SK-N-SH (cell line): ENCODE measurements around the gene SCAMP2. TPM values are rescaled to one million over a fixed set of nuclear protein-coding genes. Genes with fewer than 3 reads are reported as not detected.

Source experiments
- CTCF ChIA-PET: fragments of 300-600, 350-600 bp; formaldehyde crosslinking; extraction: SDS; loops from one replicate; lab custom pipeline; 2021; lab: Yijun Ruan, JAX
- POLR2A ChIA-PET: fragments of 350-600 bp; sonication (Branson Sonifier 250); formaldehyde crosslinking; extraction: SDS; loops from one replicate; lab custom pipeline; 2020; ENCODE audit warnings: antibody characterized with exemption, inconsistent platforms; lab: Yijun Ruan, JAX
- DNase-seq: peaks from one replicate; pipeline ENCODE4 v3.0.0; 2012
- H2AFZ ChIP-seq: fragments of 200-600 bp; sonication (generic); 2 replicates; pipeline ENCODE4 v1.8.1; 2016; ENCODE audit warnings: antibody characterized with exemption, mild to moderate bottlenecking, low read depth
- H3F3A ChIP-seq: fragments of 200-600 bp; sonication (generic); replicated peaks from 2 replicates; pipeline ENCODE3; 2016; ENCODE audit warnings: antibody characterized with exemption, mild to moderate bottlenecking; ENCODE audit not compliant: insufficient read depth
- H3K27ac ChIP-seq, 2 experiments: fragments of 200-500 bp in 1 of 2; fragments of 200-600 bp in 1 of 2; sonication (Bioruptor generic) in 1 of 2; sonication (generic), shearing (Covaris generic) in 1 of 2; 2 replicates each; pipeline versions ENCODE4 v1.5.1 to v1.6.1; 2014 to 2016; ENCODE audit warnings: low read depth in 2 of 2, inconsistent platforms in 1 of 2, low read length in 1 of 2, mild to moderate bottlenecking in 1 of 2, mixed read lengths in 1 of 2
- H3K27me3 ChIP-seq: fragments of 200-600 bp; sonication (generic), shearing (Covaris generic); 2 replicates; pipeline ENCODE4 v1.6.1; 2016; ENCODE audit warnings: mixed run types; ENCODE audit not compliant: insufficient read depth
- H3K36me3 ChIP-seq, 2 experiments: fragments of 200-500 bp in 1 of 2; fragments of 200-600 bp in 1 of 2; sonication (Bioruptor generic) in 1 of 2; sonication (generic) in 1 of 2; replicated peaks in 1 of 2; 2 replicates each; pipeline versions ENCODE3 to v1.5.1; 2014 to 2016; ENCODE audit warnings: low read length in 1 of 2, mild to moderate bottlenecking in 1 of 2; ENCODE audit not compliant: insufficient read depth in 2 of 2, control insufficient read depth in 1 of 2
- H3K4me1 ChIP-seq, 2 experiments: fragments of 200-500 bp in 1 of 2; fragments of 200-600 bp in 1 of 2; sonication (Bioruptor generic) in 1 of 2; sonication (generic), shearing (Covaris generic) in 1 of 2; 2 replicates each; pipeline versions ENCODE4 v1.5.1 to v1.6.1; 2014 to 2016; ENCODE audit warnings: low read depth in 1 of 2, low read length in 1 of 2, mixed run types in 1 of 2; ENCODE audit not compliant: insufficient read depth in 2 of 2, control insufficient read depth in 1 of 2
- H3K4me2 ChIP-seq: fragments of 200-600 bp; sonication (generic), shearing (Covaris generic); 2 replicates; pipeline ENCODE4 v1.6.1; 2017; ENCODE audit warnings: mixed run types
- H3K4me3 ChIP-seq, 2 experiments: fragments of 200-500 bp in 1 of 2; fragments of 200-600 bp in 1 of 2; sonication (Bioruptor generic) in 1 of 2; sonication (generic), shearing (Covaris generic) in 1 of 2; 2 replicates each; pipeline versions ENCODE4 v1.5.1 to v1.8.1; 2014 to 2016; ENCODE audit warnings: low read depth in 2 of 2, inconsistent platforms in 1 of 2, low read length in 1 of 2, mild to moderate bottlenecking in 1 of 2, mixed read lengths in 1 of 2, moderate library complexity in 1 of 2
- H3K79me2 ChIP-seq: fragments of 200-600 bp; sonication (generic); 2 replicates; pipeline ENCODE4 v1.8.1; 2017; ENCODE audit warnings: mild to moderate bottlenecking; ENCODE audit not compliant: insufficient read depth
- H3K9ac ChIP-seq: fragments of 200-600 bp; sonication (generic); 2 replicates; pipeline ENCODE4 v1.6.1; 2017; ENCODE audit warnings: mixed run types
- H3K9me2 ChIP-seq: fragments of 200-600 bp; sonication (generic); 2 replicates; pipeline ENCODE4 v1.6.1; 2017; ENCODE audit warnings: mixed run types
- H3K9me3 ChIP-seq: fragments of 200-600 bp; sonication (generic); 2 replicates; pipeline ENCODE4 v1.6.1; 2017; ENCODE audit warnings: mixed run types, mild to moderate bottlenecking, moderate library complexity
- H4K20me1 ChIP-seq: fragments of 200-600 bp; sonication (generic); 2 replicates; pipeline ENCODE4 v1.6.1; 2017; ENCODE audit warnings: mild to moderate bottlenecking, mixed run types; ENCODE audit not compliant: insufficient read depth
- FOSL2 ChIP-seq: IDR thresholded peaks from 2 replicates; pipeline ENCODE4 v1.4.0; 2012; ENCODE audit warnings: low read depth, mild to moderate bottlenecking, moderate library complexity, borderline replicate concordance
- IRF3 ChIP-seq: fragments of 150-350 bp; IDR thresholded peaks from 2 replicates; pipeline ENCODE4 v1.6.1; 2016; ENCODE audit warnings: mild to moderate bottlenecking, low read depth, low read length
- JUND ChIP-seq: IDR thresholded peaks from 2 replicates; pipeline ENCODE4 v1.4.0; 2012
- MEF2A ChIP-seq: IDR thresholded peaks from 2 replicates; pipeline ENCODE4 v1.4.0; 2012; ENCODE audit warnings: low read depth, borderline replicate concordance
- NFIC ChIP-seq: IDR thresholded peaks from 2 replicates; pipeline ENCODE4 v1.4.0; 2012; ENCODE audit warnings: borderline replicate concordance
- RAD21 ChIP-seq: IDR thresholded peaks from 2 replicates; pipeline ENCODE4 v1.6.1; 2012; ENCODE audit warnings: mild to moderate bottlenecking, low read length
- REST ChIP-seq: IDR thresholded peaks from 2 replicates; pipeline ENCODE4 v1.6.1; 2012; ENCODE audit warnings: mild to moderate bottlenecking, low read depth, low read length, moderate library complexity
- RXRA ChIP-seq: IDR thresholded peaks from 2 replicates; pipeline ENCODE4 v1.4.0; 2012; ENCODE audit warnings: low read depth, mild to moderate bottlenecking, borderline replicate concordance
- SMC3 ChIP-seq: IDR thresholded peaks from 2 replicates; pipeline ENCODE4 v1.6.1; 2012; ENCODE audit warnings: low read depth, low read length, improper control_type of control experiment
- TCF12 ChIP-seq: IDR thresholded peaks from 2 replicates; pipeline ENCODE4 v1.4.0; 2012
- WGBS: methylation state at CpG from one replicate; pipeline ENCODE4 v1.1.6; 2017; ENCODE audit warnings: low lambda C conversion rate; 5-methylcytosine and 5-hydroxymethylcytosine counted together
- polyA plus RNA-seq, 3 experiments: library from polyadenylated mRNA; depleted of rRNA; stranded (reverse); fragments of >200 nt; gene quantifications; 2 replicates each; pipeline ENCODE4 v1.2.3, GENCODE V29; 2012
- TF ChIP-seq, protein P1 (sequence below): IDR thresholded peaks from 2 replicates; pipeline ENCODE4; 2012
- TF ChIP-seq, protein P2 (sequence below): IDR thresholded peaks from 2 replicates; pipeline ENCODE4 v1.4.0; 2012; ENCODE audit warnings: low read depth, borderline replicate concordance
- TF ChIP-seq, protein P3 (sequence below): IDR thresholded peaks from 2 replicates; pipeline ENCODE4 v1.4.0; 2012; ENCODE audit warnings: low read depth

Gene SCAMP2
- polyA plus RNA-seq, 1 of the 3 experiments (the other 2 are of a cell fraction) = 88.1 TPM

GRCh38 chr15:74831813-74832495 lies 41.2 kb downstream of the SCAMP2 start:
- ChIA-PET CTCF (interaction anchor here (1.2 to 10.2 kb wide), 8 partner anchors 11 to 196 kb away, joined by 3 to 82 read pairs (median 6); partner anchors contain the start of gene CSK), POLR2A (no interaction called here)
- Histone ChIP-seq H3F3A (no peaks in the 10 kb centered on the region), H3K4me3 (no peak overlapping the region), H3K9me2 (no peaks in the 10 kb centered on the region), H2AFZ (no peak overlapping the region), H3K4me2 (no peak overlapping the region), H3K79me2 (no peaks in the 10 kb centered on the region), H3K9me3 (no peaks in the 10 kb centered on the region), H3K27me3 (peaks cover 10% of the 10 kb centered on the region; the same call in 1 of the 2 replicates), H3K9ac (no peak overlapping the region), H3K27ac (no peak overlapping the region), H3K36me3 (peaks cover 0 to 2% of the 10 kb centered on the region in 2 experiments), H4K20me1 (no peaks in the 10 kb centered on the region), H3K4me1 (peaks cover 0 to 16% of the 10 kb centered on the region in 2 experiments; a peak in 1 of 4 replicates)
- DNase-seq = no peak
- 52% methylated on average over 10 of the region's 15 CpGs for WGBS
- TF ChIP-seq, protein P1, sequence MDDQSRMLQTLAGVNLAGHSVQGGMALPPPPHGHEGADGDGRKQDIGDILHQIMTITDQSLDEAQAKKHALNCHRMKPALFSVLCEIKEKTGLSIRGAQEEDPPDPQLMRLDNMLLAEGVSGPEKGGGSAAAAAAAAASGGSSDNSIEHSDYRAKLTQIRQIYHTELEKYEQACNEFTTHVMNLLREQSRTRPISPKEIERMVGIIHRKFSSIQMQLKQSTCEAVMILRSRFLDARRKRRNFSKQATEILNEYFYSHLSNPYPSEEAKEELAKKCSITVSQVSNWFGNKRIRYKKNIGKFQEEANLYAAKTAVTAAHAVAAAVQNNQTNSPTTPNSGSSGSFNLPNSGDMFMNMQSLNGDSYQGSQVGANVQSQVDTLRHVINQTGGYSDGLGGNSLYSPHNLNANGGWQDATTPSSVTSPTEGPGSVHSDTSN = no peak
- no peak for TF ChIP-seq IRF3

GRCh38 chr15:74830868-74831267 lies 42.3 kb downstream of the SCAMP2 start:
- DNase-seq = no peak
- no peaks in the 10 kb centered on the region for H3K79me2 ChIP-seq
- peaks cover 0 to 16% of the 10 kb centered on the region in 2 experiments; a peak in 1 of 4 replicates for H3K4me1 ChIP-seq
- peaks cover 15% of the 10 kb centered on the region; the same call in 1 of the 2 replicates for H3K27me3 ChIP-seq
- H3F3A ChIP-seq = no peaks in the 10 kb centered on the region
- no peaks in the 10 kb centered on the region for H4K20me1 ChIP-seq
- H2AFZ ChIP-seq = no peak overlapping the region
- H3K4me3 ChIP-seq = no peak overlapping the region
- 30% methylated on average over 4 of the region's 5 CpGs for WGBS
- POLR2A ChIA-PET = no interaction called here
- H3K9me2 ChIP-seq = no peaks in the 10 kb centered on the region
- H3K36me3 ChIP-seq = peaks cover 0 to 2% of the 10 kb centered on the region in 2 experiments
- no peaks in the 10 kb centered on the region for H3K9me3 ChIP-seq
- H3K9ac ChIP-seq = no peak overlapping the region
- TF ChIP-seq RXRA (no peak), SMC3 (no peak), JUND (no peak), FOSL2 (no peak), RAD21 (no peak), TCF12 (no peak)
- CTCF ChIA-PET = interaction anchor here (0.7 to 10.2 kb wide), 10 partner anchors 12 to 123 kb away, joined by 3 to 82 read pairs (median 4); partner anchors contain the start of genes CSK and LMAN1L
- H3K27ac ChIP-seq = no peak overlapping the region; a peak in 1 of 4 replicates
- no peak overlapping the region for H3K4me2 ChIP-seq

GRCh38 chr15:74829991-74830390 lies 43.2 kb downstream of the SCAMP2 start:
- ChIA-PET CTCF (interaction anchor here (0.8 to 10.2 kb wide), 10 partner anchors 10 to 194 kb away, joined by 3 to 82 read pairs (median 4); partner anchors contain the start of genes CSK, LMAN1L and ULK3), POLR2A (no interaction called here)
- no peak for DNase-seq
- H3K4me1 ChIP-seq = peaks cover 0 to 16% of the 10 kb centered on the region in 2 experiments; a peak in 1 of 4 replicates
- 66% methylated on average over 6 of the region's 6 CpGs for WGBS
- no peaks in the 10 kb centered on the region for H4K20me1 ChIP-seq
- no peak overlapping the region for H3K9ac ChIP-seq
- H2AFZ ChIP-seq = no peak overlapping the region
- H3K9me3 ChIP-seq = no peaks in the 10 kb centered on the region
- H3K27ac ChIP-seq = no peak overlapping the region
- peaks cover 24% of the 10 kb centered on the region; the same call in 1 of the 2 replicates for H3K27me3 ChIP-seq
- no peak overlapping the region for H3K4me3 ChIP-seq
- H3K36me3 ChIP-seq = no peaks in the 10 kb centered on the region
- no peaks in the 10 kb centered on the region for H3F3A ChIP-seq
- H3K4me2 ChIP-seq = no peak overlapping the region
- H3K79me2 ChIP-seq = no peaks in the 10 kb centered on the region
- no peaks in the 10 kb centered on the region for H3K9me2 ChIP-seq
- TF ChIP-seq MEF2A = no peak
- TF ChIP-seq, protein P2, sequence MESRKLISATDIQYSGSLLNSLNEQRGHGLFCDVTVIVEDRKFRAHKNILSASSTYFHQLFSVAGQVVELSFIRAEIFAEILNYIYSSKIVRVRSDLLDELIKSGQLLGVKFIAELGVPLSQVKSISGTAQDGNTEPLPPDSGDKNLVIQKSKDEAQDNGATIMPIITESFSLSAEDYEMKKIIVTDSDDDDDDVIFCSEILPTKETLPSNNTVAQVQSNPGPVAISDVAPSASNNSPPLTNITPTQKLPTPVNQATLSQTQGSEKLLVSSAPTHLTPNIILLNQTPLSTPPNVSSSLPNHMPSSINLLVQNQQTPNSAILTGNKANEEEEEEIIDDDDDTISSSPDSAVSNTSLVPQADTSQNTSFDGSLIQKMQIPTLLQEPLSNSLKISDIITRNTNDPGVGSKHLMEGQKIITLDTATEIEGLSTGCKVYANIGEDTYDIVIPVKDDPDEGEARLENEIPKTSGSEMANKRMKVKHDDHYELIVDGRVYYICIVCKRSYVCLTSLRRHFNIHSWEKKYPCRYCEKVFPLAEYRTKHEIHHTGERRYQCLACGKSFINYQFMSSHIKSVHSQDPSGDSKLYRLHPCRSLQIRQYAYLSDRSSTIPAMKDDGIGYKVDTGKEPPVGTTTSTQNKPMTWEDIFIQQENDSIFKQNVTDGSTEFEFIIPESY = no peak
- no peak for TF ChIP-seq NFIC
- no peak for TF ChIP-seq REST
- TF ChIP-seq, protein P3, sequence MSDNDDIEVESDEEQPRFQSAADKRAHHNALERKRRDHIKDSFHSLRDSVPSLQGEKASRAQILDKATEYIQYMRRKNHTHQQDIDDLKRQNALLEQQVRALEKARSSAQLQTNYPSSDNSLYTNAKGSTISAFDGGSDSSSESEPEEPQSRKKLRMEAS = no peak
